ENCODE measurements around the gene CCAR1. TPM values are rescaled to one million over a fixed set of nuclear protein-coding genes. Genes with fewer than 3 reads are reported as not detected.

The CCAR1 gene
- polyA plus RNA-seq, 1 donor from 2014 or later, result 51.4 TPM

DNA sequence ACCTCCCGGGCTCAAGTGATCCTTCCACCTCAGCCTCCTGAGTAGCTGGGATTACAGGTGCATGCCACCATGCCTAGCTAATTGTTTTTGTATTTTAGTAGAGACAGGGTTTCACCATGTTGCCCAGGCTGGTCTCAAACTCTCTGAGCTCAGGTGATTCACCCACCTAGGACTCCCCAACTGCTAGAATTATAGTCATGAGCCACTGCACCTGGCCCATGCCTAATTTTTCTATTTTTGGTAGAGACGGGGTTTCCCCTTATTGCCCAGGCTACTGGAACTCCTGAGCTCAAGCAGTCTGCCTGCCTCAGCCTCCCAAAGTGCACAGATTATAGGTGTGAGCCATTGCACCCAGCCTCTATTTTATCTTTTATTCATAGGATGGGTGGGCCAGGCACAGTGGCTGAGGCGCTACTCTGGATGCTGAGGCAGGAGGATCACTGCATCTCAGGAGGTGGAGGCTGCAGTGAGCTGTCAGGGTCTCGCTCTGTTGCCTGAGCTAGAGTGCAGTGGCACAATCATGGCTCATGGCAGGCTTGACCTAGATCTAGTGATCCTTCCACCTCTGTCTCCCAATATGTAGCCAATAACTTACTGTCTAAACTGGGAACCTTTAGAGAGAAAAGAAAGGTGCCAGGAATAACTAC, 75.0 kb downstream of the CCAR1 start:
- no peaks in the 10 kb centered on the region for H3K79me2 ChIP-seq (replicated peaks; ENCODE audit: insufficient read depth, low read length)
- H3K27ac ChIP-seq (ENCODE audit: low read length), result no peak overlapping the region
- H3K27me3 ChIP-seq (ENCODE audit: insufficient read depth, low read depth, low read length), result no peaks in the 10 kb centered on the region
- H3K9me2 ChIP-seq (ENCODE audit: insufficient read depth, low read length), result no peaks in the 10 kb centered on the region
- no peaks in the 10 kb centered on the region for H3F3A ChIP-seq (ENCODE audit: insufficient read depth, low read length, poor library complexity, severe bottlenecking)
- H3K9me3 ChIP-seq (ENCODE audit: low read length), result no peaks in the 10 kb centered on the region
- no peak overlapping the region for H3K9ac ChIP-seq (ENCODE audit: low read length)
- no peak overlapping the region for H2AFZ ChIP-seq (ENCODE audit: low read depth, low read length)
- no peak overlapping the region for H3K4me2 ChIP-seq (ENCODE audit: low read length)
- no peaks in the 10 kb centered on the region for H4K20me1 ChIP-seq (ENCODE audit: insufficient read depth)
- H3K36me3 ChIP-seq (ENCODE audit: insufficient read depth, low read length), result peaks cover 6% of the 10 kb centered on the region
- H3K4me3 ChIP-seq (ENCODE audit: low read length), result no peak overlapping the region
- no peak for TF ChIP-seq SMC3 (conservative IDR thresholded peaks at IDR 0.05; ENCODE audit: poor library complexity)
- TF ChIP-seq RAD21 (conservative IDR thresholded peaks at IDR 0.05), result no peak
- no peak for TF ChIP-seq MXI1 (conservative IDR thresholded peaks at IDR 0.05; ENCODE audit: poor library complexity, severe bottlenecking)
- no peak for TF ChIP-seq TAF1 (IDR thresholded peaks at IDR 0.05; ENCODE audit: low read depth)
- TF ChIP-seq, protein P1, sequence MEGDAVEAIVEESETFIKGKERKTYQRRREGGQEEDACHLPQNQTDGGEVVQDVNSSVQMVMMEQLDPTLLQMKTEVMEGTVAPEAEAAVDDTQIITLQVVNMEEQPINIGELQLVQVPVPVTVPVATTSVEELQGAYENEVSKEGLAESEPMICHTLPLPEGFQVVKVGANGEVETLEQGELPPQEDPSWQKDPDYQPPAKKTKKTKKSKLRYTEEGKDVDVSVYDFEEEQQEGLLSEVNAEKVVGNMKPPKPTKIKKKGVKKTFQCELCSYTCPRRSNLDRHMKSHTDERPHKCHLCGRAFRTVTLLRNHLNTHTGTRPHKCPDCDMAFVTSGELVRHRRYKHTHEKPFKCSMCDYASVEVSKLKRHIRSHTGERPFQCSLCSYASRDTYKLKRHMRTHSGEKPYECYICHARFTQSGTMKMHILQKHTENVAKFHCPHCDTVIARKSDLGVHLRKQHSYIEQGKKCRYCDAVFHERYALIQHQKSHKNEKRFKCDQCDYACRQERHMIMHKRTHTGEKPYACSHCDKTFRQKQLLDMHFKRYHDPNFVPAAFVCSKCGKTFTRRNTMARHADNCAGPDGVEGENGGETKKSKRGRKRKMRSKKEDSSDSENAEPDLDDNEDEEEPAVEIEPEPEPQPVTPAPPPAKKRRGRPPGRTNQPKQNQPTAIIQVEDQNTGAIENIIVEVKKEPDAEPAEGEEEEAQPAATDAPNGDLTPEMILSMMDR (IDR thresholded peaks at IDR 0.05; ENCODE audit: poor library complexity, severe bottlenecking), result no peak
- no peak for TF ChIP-seq POLR2AphosphoS5 (IDR thresholded peaks at IDR 0.05)
- TF ChIP-seq EP300 (conservative IDR thresholded peaks at IDR 0.05; ENCODE audit: poor library complexity, severe bottlenecking), result no peak
- TF ChIP-seq, protein P2, sequence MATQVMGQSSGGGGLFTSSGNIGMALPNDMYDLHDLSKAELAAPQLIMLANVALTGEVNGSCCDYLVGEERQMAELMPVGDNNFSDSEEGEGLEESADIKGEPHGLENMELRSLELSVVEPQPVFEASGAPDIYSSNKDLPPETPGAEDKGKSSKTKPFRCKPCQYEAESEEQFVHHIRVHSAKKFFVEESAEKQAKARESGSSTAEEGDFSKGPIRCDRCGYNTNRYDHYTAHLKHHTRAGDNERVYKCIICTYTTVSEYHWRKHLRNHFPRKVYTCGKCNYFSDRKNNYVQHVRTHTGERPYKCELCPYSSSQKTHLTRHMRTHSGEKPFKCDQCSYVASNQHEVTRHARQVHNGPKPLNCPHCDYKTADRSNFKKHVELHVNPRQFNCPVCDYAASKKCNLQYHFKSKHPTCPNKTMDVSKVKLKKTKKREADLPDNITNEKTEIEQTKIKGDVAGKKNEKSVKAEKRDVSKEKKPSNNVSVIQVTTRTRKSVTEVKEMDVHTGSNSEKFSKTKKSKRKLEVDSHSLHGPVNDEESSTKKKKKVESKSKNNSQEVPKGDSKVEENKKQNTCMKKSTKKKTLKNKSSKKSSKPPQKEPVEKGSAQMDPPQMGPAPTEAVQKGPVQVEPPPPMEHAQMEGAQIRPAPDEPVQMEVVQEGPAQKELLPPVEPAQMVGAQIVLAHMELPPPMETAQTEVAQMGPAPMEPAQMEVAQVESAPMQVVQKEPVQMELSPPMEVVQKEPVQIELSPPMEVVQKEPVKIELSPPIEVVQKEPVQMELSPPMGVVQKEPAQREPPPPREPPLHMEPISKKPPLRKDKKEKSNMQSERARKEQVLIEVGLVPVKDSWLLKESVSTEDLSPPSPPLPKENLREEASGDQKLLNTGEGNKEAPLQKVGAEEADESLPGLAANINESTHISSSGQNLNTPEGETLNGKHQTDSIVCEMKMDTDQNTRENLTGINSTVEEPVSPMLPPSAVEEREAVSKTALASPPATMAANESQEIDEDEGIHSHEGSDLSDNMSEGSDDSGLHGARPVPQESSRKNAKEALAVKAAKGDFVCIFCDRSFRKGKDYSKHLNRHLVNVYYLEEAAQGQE (IDR thresholded peaks at IDR 0.05; ENCODE audit: borderline replicate concordance), result no peak
- TF ChIP-seq EZH2 (IDR thresholded peaks at IDR 0.05; ENCODE audit: borderline replicate concordance, insufficient read depth, low read length, poor library complexity, severe bottlenecking), result no peak

DNA sequence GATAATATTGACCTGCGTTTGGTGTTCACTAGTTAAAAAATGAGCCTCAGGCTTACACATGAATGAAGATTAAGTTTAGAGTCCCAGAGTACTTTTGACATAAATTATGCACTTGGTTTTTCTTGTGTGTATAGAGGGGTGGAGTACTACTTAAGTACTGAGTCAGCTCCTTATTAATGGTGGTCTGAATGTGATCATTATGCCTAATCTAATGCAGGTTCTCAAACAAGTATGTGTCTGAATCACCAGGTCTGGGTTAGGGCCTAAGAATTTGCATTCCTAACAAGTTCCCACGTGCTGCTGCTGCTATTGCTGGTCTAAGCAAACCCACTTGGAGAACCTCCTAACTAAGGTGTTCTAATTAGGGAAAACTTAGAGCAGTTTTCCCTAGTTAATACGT, 75.6 kb downstream of the CCAR1 start:
- H3K27me3 ChIP-seq (ENCODE audit: insufficient read depth, low read depth, low read length), result no peaks in the 10 kb centered on the region
- H3K9me3 ChIP-seq (ENCODE audit: low read length), result no peaks in the 10 kb centered on the region
- no peaks in the 10 kb centered on the region for H3K79me2 ChIP-seq (replicated peaks; ENCODE audit: insufficient read depth, low read length)
- H3K9me2 ChIP-seq (ENCODE audit: insufficient read depth, low read length), result no peaks in the 10 kb centered on the region
- no peak overlapping the region for H3K4me2 ChIP-seq (ENCODE audit: low read length)
- no peak overlapping the region for H3K27ac ChIP-seq (ENCODE audit: low read length)
- H4K20me1 ChIP-seq (ENCODE audit: insufficient read depth), result no peaks in the 10 kb centered on the region
- no peak overlapping the region for H2AFZ ChIP-seq (ENCODE audit: low read depth, low read length)
- TF ChIP-seq POLR2AphosphoS5 (IDR thresholded peaks at IDR 0.05), result no peak
- TF ChIP-seq SMC3 (conservative IDR thresholded peaks at IDR 0.05; ENCODE audit: poor library complexity), result no peak
- TF ChIP-seq MXI1 (conservative IDR thresholded peaks at IDR 0.05; ENCODE audit: poor library complexity, severe bottlenecking), result no peak
- TF ChIP-seq TAF1 (IDR thresholded peaks at IDR 0.05; ENCODE audit: low read depth), result no peak
- TF ChIP-seq EP300 (conservative IDR thresholded peaks at IDR 0.05; ENCODE audit: poor library complexity, severe bottlenecking), result no peak
- H3F3A ChIP-seq (ENCODE audit: insufficient read depth, low read length, poor library complexity, severe bottlenecking), result no peaks in the 10 kb centered on the region
- H3K4me3 ChIP-seq (ENCODE audit: low read length), result no peak overlapping the region
- H3K9ac ChIP-seq (ENCODE audit: low read length), result no peak overlapping the region
- H3K36me3 ChIP-seq (ENCODE audit: insufficient read depth, low read length), result peaks cover 6% of the 10 kb centered on the region

All from neural cell (in vitro differentiated cells).